Astrocyte (in vitro differentiated cells and primary cell): Measurements from ENCODE around the gene CENPS. TPM values are rescaled to one million over a fixed set of nuclear protein-coding genes. Genes with fewer than 3 reads are reported as not detected.
"Not testable (repeated sequence)": the region's sequence is repeated elsewhere in the genome, so short reads cannot be mapped to it uniquely, and the experiment has no call there.

Experiments
- DNase-seq: peaks from one replicate; pipeline ENCODE4 v3.0.0-alpha.2; 2010; ENCODE audit warnings: low read depth
- FAIRE-seq: peaks from 2 replicates; lab custom pipeline; 2011; peaks lifted over from hg19 to GRCh38; lab: Jason Lieb, UNC
- H2AFZ ChIP-seq: 2 replicates; pipeline ENCODE4 v1.6.0; 2012; ENCODE audit warnings: low read depth, low read length, inconsistent platforms
- H3K27ac ChIP-seq: 2 replicates; pipeline ENCODE4 v1.5.1; 2011; ENCODE audit warnings: low read depth, low read length, inconsistent platforms
- H3K27me3 ChIP-seq: 2 replicates; pipeline ENCODE4 v1.6.0; 2011; ENCODE audit warnings: low read length, inconsistent platforms; ENCODE audit not compliant: insufficient read depth
- H3K36me3 ChIP-seq: 2 replicates; pipeline ENCODE4 v1.5.1; 2011; ENCODE audit warnings: low read length, inconsistent platforms; ENCODE audit not compliant: insufficient read depth
- H3K4me1 ChIP-seq: 2 replicates; pipeline ENCODE4 v1.5.1; 2011; ENCODE audit warnings: low read length, inconsistent platforms; ENCODE audit not compliant: insufficient read depth
- H3K4me2 ChIP-seq: 2 replicates; pipeline ENCODE4 v1.6.0; 2012; ENCODE audit warnings: low read length, inconsistent platforms
- H3K4me3 ChIP-seq: 2 replicates; pipeline ENCODE4 v1.5.1; 2011; ENCODE audit warnings: low read depth, mild to moderate bottlenecking, low read length, inconsistent platforms; ENCODE audit not compliant: insufficient read depth
- H3K79me2 ChIP-seq: 2 replicates; pipeline ENCODE4 v1.6.0; 2012; ENCODE audit warnings: mild to moderate bottlenecking, low read length, inconsistent platforms; ENCODE audit not compliant: insufficient read depth
- H3K9ac ChIP-seq: 2 replicates; pipeline ENCODE4 v1.6.0; 2012; ENCODE audit warnings: mild to moderate bottlenecking, low read length, inconsistent platforms
- H3K9me3 ChIP-seq: 2 replicates; pipeline ENCODE4 v1.5.1; 2012; ENCODE audit warnings: low read depth, mild to moderate bottlenecking, low read length, inconsistent platforms; ENCODE audit not compliant: insufficient read depth
- H4K20me1 ChIP-seq: 2 replicates; pipeline ENCODE4 v1.6.0; 2012; ENCODE audit warnings: low read length, inconsistent platforms; ENCODE audit not compliant: insufficient read depth
- H3K27ac Mint-ChIP-seq: one replicate; pipeline ENCODE4 v1.8.0; 2021; ENCODE audit warnings: mild to moderate bottlenecking, mixed read lengths; ENCODE audit not compliant: unreplicated experiment
- H3K27me3 Mint-ChIP-seq: one replicate; pipeline ENCODE4 v1.8.0; 2021; ENCODE audit warnings: low read depth, mixed read lengths; ENCODE audit not compliant: unreplicated experiment
- H3K36me3 Mint-ChIP-seq: one replicate; pipeline ENCODE4 v1.8.0; 2021; ENCODE audit warnings: low read depth, mixed read lengths; ENCODE audit not compliant: unreplicated experiment
- H3K4me1 Mint-ChIP-seq: one replicate; pipeline ENCODE4 v1.8.0; 2021; ENCODE audit warnings: low read depth, mixed read lengths; ENCODE audit not compliant: unreplicated experiment
- H3K4me3 Mint-ChIP-seq: one replicate; pipeline ENCODE4 v1.8.0; 2021; ENCODE audit warnings: mild to moderate bottlenecking, moderate library complexity, mixed read lengths; ENCODE audit not compliant: unreplicated experiment
- H3K9me3 Mint-ChIP-seq: one replicate; pipeline ENCODE4 v1.8.0; 2021; ENCODE audit warnings: mild to moderate bottlenecking, mixed read lengths; ENCODE audit not compliant: unreplicated experiment
- CTCF ChIP-seq: IDR thresholded peaks from 2 replicates; pipeline ENCODE4 v1.5.1; 2011; ENCODE audit warnings: low read depth, mild to moderate bottlenecking, inconsistent platforms, low read length, moderate library complexity; ENCODE audit not compliant: insufficient read depth
- EZH2 ChIP-seq: IDR thresholded peaks from 2 replicates; pipeline ENCODE4 v1.6.1; 2012; ENCODE audit warnings: mild to moderate bottlenecking, low read length, inconsistent platforms; ENCODE audit not compliant: insufficient read depth
- total RNA-seq: library from RNA; stranded (reverse); gene quantifications from 2 replicates; pipeline ENCODE4 v1.2.1, GENCODE V29; 2021

CENPS gene
- total RNA-seq, 1 donor from 2014 or later: 9.0 TPM

GRCh38 chr1:10402729-10403274 is 27.4 kb upstream of the CENPS start:
- H3K36me3 ChIP-seq: peaks cover 33% of the 10 kb centered on the region
- peak; percentile 72 for DNase-seq
- H3K9me3 ChIP-seq: no peaks in the 10 kb centered on the region
- Mint-ChIP-seq H3K36me3 (peaks cover 23% of the 10 kb centered on the region), H3K27me3 (no peaks in the 10 kb centered on the region), H3K27ac (peak overlapping the region; percentile 86), H3K9me3 (no peaks in the 10 kb centered on the region), H3K4me3 (no peak overlapping the region), H3K4me1 (peaks cover 34% of the 10 kb centered on the region)
- H3K9ac ChIP-seq: peak overlapping the region; percentile 51
- H3K4me2 ChIP-seq: peak overlapping the region; percentile 69
- peaks cover 29% of the 10 kb centered on the region for H3K4me1 ChIP-seq
- peaks cover 27% of the 10 kb centered on the region for H4K20me1 ChIP-seq
- no peak overlapping the region for H2AFZ ChIP-seq
- no peak for FAIRE-seq
- H3K27ac ChIP-seq: peak overlapping the region; percentile 82
- H3K79me2 ChIP-seq: peaks cover 30% of the 10 kb centered on the region
- no peak for TF ChIP-seq EZH2
- TF ChIP-seq CTCF: no peak
- no peak overlapping the region for H3K4me3 ChIP-seq
- H3K27me3 ChIP-seq: no peaks in the 10 kb centered on the region

GRCh38 chr1:10407201-10407600 is 23.0 kb upstream of the CENPS start:
- Histone ChIP-seq H3K27ac (no peak overlapping the region), H3K4me2 (no peak overlapping the region), H3K9me3 (no peaks in the 10 kb centered on the region), H3K36me3 (peaks cover 66% of the 10 kb centered on the region), H4K20me1 (peaks cover 21% of the 10 kb centered on the region), H3K4me3 (no peak overlapping the region), H3K27me3 (no peaks in the 10 kb centered on the region), H3K4me1 (peaks cover 16% of the 10 kb centered on the region), H2AFZ (no peak overlapping the region), H3K79me2 (peaks cover 3% of the 10 kb centered on the region), H3K9ac (no peak overlapping the region)
- Mint-ChIP-seq H3K36me3 (peaks cover 23% of the 10 kb centered on the region), H3K27ac (no peak overlapping the region), H3K27me3 (no peaks in the 10 kb centered on the region), H3K9me3 (no peaks in the 10 kb centered on the region), H3K4me1 (peaks cover 16% of the 10 kb centered on the region), H3K4me3 (no peak overlapping the region)
- FAIRE-seq: no peak
- DNase-seq: no peak
- no peak for TF ChIP-seq EZH2
- no peak for TF ChIP-seq CTCF

- peaks cover 65% of the 10 kb centered on the region for H3K36me3 ChIP-seq
- no peak overlapping the region for H3K4me2 ChIP-seq
- no peaks in the 10 kb centered on the region for H3K79me2 ChIP-seq
- H4K20me1 ChIP-seq: peaks cover 8% of the 10 kb centered on the region
- H3K9ac ChIP-seq: peak overlapping the region; percentile 9
- TF ChIP-seq EZH2: no peak
- no peak for TF ChIP-seq CTCF
- no peak overlapping the region for H3K4me3 ChIP-seq
- FAIRE-seq: no peak
- H3K27me3 Mint-ChIP-seq: no peaks in the 10 kb centered on the region
- peak; percentile 58 for DNase-seq
- no peaks in the 10 kb centered on the region for H3K9me3 Mint-ChIP-seq
- no peaks in the 10 kb centered on the region for H3K9me3 ChIP-seq
- H3K27me3 ChIP-seq: no peaks in the 10 kb centered on the region
- H3K27ac Mint-ChIP-seq: peak overlapping the region; percentile 96
- H3K4me1 Mint-ChIP-seq: peaks cover 6% of the 10 kb centered on the region
- no peak overlapping the region for H2AFZ ChIP-seq
- no peak overlapping the region for H3K4me3 Mint-ChIP-seq
- peak overlapping the region; percentile 10 for H3K27ac ChIP-seq
- peaks cover 27% of the 10 kb centered on the region for H3K36me3 Mint-ChIP-seq
- no peaks in the 10 kb centered on the region for H3K4me1 ChIP-seq
These were observed 14.9 kb upstream of the CENPS start for GRCh38 chr1:10415211-10415930.

DNA sequence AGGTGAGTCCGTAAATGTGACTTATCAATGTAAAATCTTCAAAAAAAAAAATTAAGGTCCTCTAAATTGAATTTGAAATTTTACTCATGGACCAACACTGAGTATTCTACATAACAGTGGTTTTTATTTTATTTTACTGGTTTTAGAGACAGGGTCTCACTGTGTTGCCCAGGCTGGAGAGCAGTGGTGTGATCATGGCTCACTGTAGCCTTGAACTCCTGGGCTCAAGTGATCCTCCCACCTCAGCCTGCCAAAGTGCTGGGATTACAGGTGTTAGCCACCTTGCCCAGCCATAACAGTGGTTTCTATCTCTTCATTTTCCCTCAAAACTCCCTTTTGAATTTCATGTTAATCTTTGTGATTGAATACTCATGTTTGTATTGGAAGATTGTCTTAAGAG is 14.3 kb upstream of the CENPS start:
- H3K4me1 Mint-ChIP-seq, H4K20me1 ChIP-seq, H3K4me2 ChIP-seq, H3K4me3 Mint-ChIP-seq, H2AFZ ChIP-seq, H3K27ac Mint-ChIP-seq, H3K4me1 ChIP-seq, H3K27ac ChIP-seq, H3K9me3 Mint-ChIP-seq, H3K9me3 ChIP-seq, H3K79me2 ChIP-seq, H3K4me3 ChIP-seq, DNase-seq, H3K9ac ChIP-seq, FAIRE-seq, H3K27me3 ChIP-seq, H3K27me3 Mint-ChIP-seq: not testable (repeated sequence)
- peaks cover 60% of the 10 kb centered on the region for H3K36me3 ChIP-seq
- H3K36me3 Mint-ChIP-seq: peaks cover 27% of the 10 kb centered on the region
